Uterus (tissue), 4 donors: ENCODE results near the gene RAPGEF5. TPM values are rescaled to one million over a fixed set of nuclear protein-coding genes. Genes with fewer than 3 reads are reported as not detected.

Source experiments
- DNase-seq, 2 donors: peaks; one replicate each; pipeline ENCODE4 v3.0.0-alpha.2; 2019 to 2020
- H3K27ac ChIP-seq, 2 donors: fragments of 200-600 bp; sonication (generic); 1 replicate in 1 of 2; 2 replicates in 1 of 2; pipeline ENCODE4 v1.5.1; 2016 to 2018
- H3K27me3 ChIP-seq, 2 donors: fragments of 200-600 bp; sonication (generic); one replicate each; pipeline ENCODE4 v1.5.1; 2018 to 2019; ENCODE audit warnings: control low read depth in 1 of 2
- H3K36me3 ChIP-seq, 2 donors: fragments of 200-600 bp; sonication (generic); one replicate each; pipeline ENCODE4 v1.5.1; 2019; ENCODE audit warnings: control low read depth in 1 of 2
- H3K4me1 ChIP-seq, 2 donors: fragments of 200-600 bp; sonication (generic); one replicate each; pipeline ENCODE4 v1.5.1; 2018 to 2019; ENCODE audit warnings: control low read depth in 1 of 2
- H3K4me3 ChIP-seq, 2 donors: fragments of 200-600 bp; sonication (generic); 1 replicate in 1 of 2; 2 replicates in 1 of 2; pipeline ENCODE4 v1.5.1; 2018 to 2019; ENCODE audit warnings: mild to moderate bottlenecking in 1 of 2
- H3K9me3 ChIP-seq, 2 donors: fragments of 200-600 bp; sonication (generic); one replicate each; pipeline ENCODE4 v1.5.1; 2019; ENCODE audit warnings: control low read depth in 1 of 2
- CTCF ChIP-seq, 4 experiments: fragments of 200-600 bp in 2 of 4; fragments of 450-650 bp in 2 of 4; sonication (generic) in 2 of 4; IDR thresholded peaks; one replicate each; pipeline ENCODE4 v1.5.1; 2016 to 2019; ENCODE audit warnings: antibody characterized with exemption in 4 of 4, mild to moderate bottlenecking in 2 of 4, moderate library complexity in 1 of 4
- POLR2A ChIP-seq, 2 donors: fragments of 450-650 bp; IDR thresholded peaks; one replicate each; pipeline ENCODE4 v1.6.1; 2016; ENCODE audit warnings: antibody characterized with exemption in 2 of 2, mild to moderate bottlenecking in 1 of 2, moderate library complexity in 1 of 2
- intact Hi-C: fragments of 100-400 bp; cut with DNase I; formaldehyde crosslinking; loops from one replicate; pipeline ENCODE4 v1.15.1; 2023; ENCODE audit warnings: low total_unique reads
- total RNA-seq, 4 donors: library from RNA; depleted of rRNA in 3 of 4; stranded (reverse); fragments of >200 nt in 3 of 4; gene quantifications; one replicate each; pipeline versions ENCODE4 v1.1.0 to v1.2.4, GENCODE V29; 2014 to 2023
- donor health status: DM: yes; HTN: yes; CAD: no.

Gene RAPGEF5
- total RNA-seq, 4 donors from 2014 or later: 44.7 to 124 (median 55.1) TPM

GRCh38 chr7:22395222-22395621, 38.3 kb upstream of the RAPGEF5 start:
- Histone ChIP-seq H3K9me3 (no peaks in the 10 kb centered on the region), H3K4me3 (no peak overlapping the region), H3K4me1 (no peaks in the 10 kb centered on the region), H3K36me3 (no peaks in the 10 kb centered on the region), H3K27ac (no peak overlapping the region), H3K27me3 (no peaks in the 10 kb centered on the region)
- TF ChIP-seq POLR2A (IDR thresholded peaks at IDR 0.05) (no peak), CTCF (IDR thresholded peaks at IDR 0.05) (no peak)
- intact Hi-C loops: no loop called here
- no peak for DNase-seq

- H3K27me3 ChIP-seq: no peaks in the 10 kb centered on the region
- intact Hi-C loops: no loop called here
- H3K27ac ChIP-seq: no peak overlapping the region
- no peak for TF ChIP-seq POLR2A (IDR thresholded peaks at IDR 0.05)
- TF ChIP-seq CTCF (IDR thresholded peaks at IDR 0.05): no peak
- no peaks in the 10 kb centered on the region for H3K4me1 ChIP-seq
- H3K9me3 ChIP-seq: no peaks in the 10 kb centered on the region
- no peak for DNase-seq
- no peaks in the 10 kb centered on the region for H3K36me3 ChIP-seq
- no peak overlapping the region for H3K4me3 ChIP-seq
Observed at GRCh38 chr7:22394739-22395138, 37.8 kb upstream of the RAPGEF5 start.

GRCh38 chr7:22393913-22394729, 37.2 kb upstream of the RAPGEF5 start:
- TF ChIP-seq CTCF (IDR thresholded peaks at IDR 0.05) (no peak), POLR2A (IDR thresholded peaks at IDR 0.05) (no peak)
- intact Hi-C loops: no loop called here
- H3K4me1 ChIP-seq: no peaks in the 10 kb centered on the region
- H3K36me3 ChIP-seq: no peaks in the 10 kb centered on the region
- no peak for DNase-seq
- no peak overlapping the region for H3K4me3 ChIP-seq
- H3K9me3 ChIP-seq: no peaks in the 10 kb centered on the region
- no peaks in the 10 kb centered on the region for H3K27me3 ChIP-seq
- no peak overlapping the region for H3K27ac ChIP-seq

- TF ChIP-seq POLR2A (IDR thresholded peaks at IDR 0.05) (no peak), CTCF (IDR thresholded peaks at IDR 0.05) (no peak)
- Histone ChIP-seq H3K27ac (no peak overlapping the region), H3K9me3 (no peaks in the 10 kb centered on the region), H3K27me3 (no peaks in the 10 kb centered on the region), H3K36me3 (no peaks in the 10 kb centered on the region), H3K4me3 (no peak overlapping the region), H3K4me1 (no peaks in the 10 kb centered on the region)
- intact Hi-C loops: no loop called here
- no peak for DNase-seq
Observed at GRCh38 chr7:22390516-22390915, 33.6 kb upstream of the RAPGEF5 start.

GRCh38 chr7:22389892-22390291, 32.9 kb upstream of the RAPGEF5 start:
- DNase-seq: no peak
- no peaks in the 10 kb centered on the region for H3K4me1 ChIP-seq
- TF ChIP-seq POLR2A (IDR thresholded peaks at IDR 0.05) (no peak), CTCF (IDR thresholded peaks at IDR 0.05) (no peak)
- intact Hi-C loops: no loop called here
- no peaks in the 10 kb centered on the region for H3K36me3 ChIP-seq
- H3K4me3 ChIP-seq: no peak overlapping the region
- H3K27me3 ChIP-seq: no peaks in the 10 kb centered on the region
- H3K9me3 ChIP-seq: no peaks in the 10 kb centered on the region
- H3K27ac ChIP-seq: no peak overlapping the region
